ENCODE data around the gene CENPN. TPM values are rescaled to one million over a fixed set of nuclear protein-coding genes. Genes with fewer than 3 reads are reported as not detected.

Gene CENPN
- total and polyA plus RNA-seq, 10 donors: 2.2 to 12.7 (median 6.2) TPM

DNA sequence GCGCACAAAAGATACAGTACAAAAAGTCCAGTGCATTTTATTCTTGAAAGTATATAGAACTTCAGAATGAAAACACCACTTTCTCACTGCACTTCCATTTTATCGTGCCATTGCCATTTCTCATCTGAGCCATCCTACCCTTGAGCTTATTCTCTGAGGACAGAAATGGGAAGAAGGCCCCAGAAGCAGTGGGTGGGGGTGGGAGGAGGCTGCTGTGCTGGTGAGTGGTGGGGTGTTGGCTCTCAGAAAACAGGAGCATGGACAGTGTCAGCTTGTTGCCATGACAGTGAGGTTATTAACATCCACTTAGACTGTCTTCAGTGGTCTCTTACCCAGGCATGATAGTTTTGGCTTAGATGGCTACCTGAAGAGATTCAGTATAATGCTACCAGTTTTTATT, 33.1 kb downstream of the CENPN start:
- 92 to 97% (median 95%) methylated on average over 2 of the region's 2 CpGs for WGBS, 5 donors
- Histone ChIP-seq H3K27me3 (replicated peaks in 1 of 7) (no peaks in the 10 kb centered on the region), H3K9me3 (no peaks in the 10 kb centered on the region), H3K36me3 (peaks cover 0 to 64% (median 44%) of the 10 kb centered on the region in 6 donors), H3K27ac (no peak overlapping the region), H3K4me3 (no peak overlapping the region), H3K4me1 (peaks cover 13 to 45% (median 27%) of the 10 kb centered on the region in 6 donors)
- intact Hi-C loops (cut with DNase I; ENCODE audit: low total_unique reads): no loop called here
- DNase-seq: no peak
- no peak for TF ChIP-seq POLR2A (IDR thresholded peaks at IDR 0.05)
- TF ChIP-seq, protein P1, sequence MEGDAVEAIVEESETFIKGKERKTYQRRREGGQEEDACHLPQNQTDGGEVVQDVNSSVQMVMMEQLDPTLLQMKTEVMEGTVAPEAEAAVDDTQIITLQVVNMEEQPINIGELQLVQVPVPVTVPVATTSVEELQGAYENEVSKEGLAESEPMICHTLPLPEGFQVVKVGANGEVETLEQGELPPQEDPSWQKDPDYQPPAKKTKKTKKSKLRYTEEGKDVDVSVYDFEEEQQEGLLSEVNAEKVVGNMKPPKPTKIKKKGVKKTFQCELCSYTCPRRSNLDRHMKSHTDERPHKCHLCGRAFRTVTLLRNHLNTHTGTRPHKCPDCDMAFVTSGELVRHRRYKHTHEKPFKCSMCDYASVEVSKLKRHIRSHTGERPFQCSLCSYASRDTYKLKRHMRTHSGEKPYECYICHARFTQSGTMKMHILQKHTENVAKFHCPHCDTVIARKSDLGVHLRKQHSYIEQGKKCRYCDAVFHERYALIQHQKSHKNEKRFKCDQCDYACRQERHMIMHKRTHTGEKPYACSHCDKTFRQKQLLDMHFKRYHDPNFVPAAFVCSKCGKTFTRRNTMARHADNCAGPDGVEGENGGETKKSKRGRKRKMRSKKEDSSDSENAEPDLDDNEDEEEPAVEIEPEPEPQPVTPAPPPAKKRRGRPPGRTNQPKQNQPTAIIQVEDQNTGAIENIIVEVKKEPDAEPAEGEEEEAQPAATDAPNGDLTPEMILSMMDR (IDR thresholded peaks at IDR 0.05 in 8 of 11, conservative IDR thresholded peaks at IDR 0.05 in 3 of 11): no peak
- TF ChIP-seq POLR2AphosphoS5 (IDR thresholded peaks at IDR 0.05): no peak

DNA sequence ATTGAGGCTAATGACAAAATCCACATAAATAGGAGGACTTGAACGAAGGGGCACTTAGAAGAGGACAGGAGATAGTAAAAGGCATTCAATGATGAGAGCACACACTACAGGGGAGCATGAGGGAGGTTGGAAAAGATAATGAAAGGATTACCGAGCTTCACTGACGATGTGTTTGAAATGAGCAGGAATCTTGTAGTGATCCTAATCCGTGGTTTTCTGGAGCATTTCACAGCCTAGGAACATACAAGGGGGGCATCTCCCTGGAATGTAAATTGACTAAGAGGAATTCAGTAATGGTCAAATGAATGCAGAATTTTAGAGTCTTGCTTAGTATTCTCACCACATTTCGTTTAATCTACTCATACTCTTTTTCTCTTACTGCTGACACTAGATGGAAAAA, 33.8 kb downstream of the CENPN start:
- no peak overlapping the region for H3K27ac ChIP-seq
- no peaks in the 10 kb centered on the region for H3K9me3 ChIP-seq
- no peak overlapping the region for H3K4me3 ChIP-seq
- peaks cover 13 to 40% (median 23%) of the 10 kb centered on the region in 6 donors for H3K4me1 ChIP-seq
- intact Hi-C loops (cut with DNase I; ENCODE audit: low total_unique reads): no loop called here
- 91 to 93% (median 92%) methylated on average over 5 of the region's 5 CpGs for WGBS, 5 donors
- H3K27me3 ChIP-seq (replicated peaks in 1 of 7): no peaks in the 10 kb centered on the region
- TF ChIP-seq POLR2A (IDR thresholded peaks at IDR 0.05) (no peak), POLR2AphosphoS5 (IDR thresholded peaks at IDR 0.05) (no peak)
- TF ChIP-seq, protein P1 (IDR thresholded peaks at IDR 0.05 in 8 of 11, conservative IDR thresholded peaks at IDR 0.05 in 3 of 11): no peak
- peaks cover 0 to 71% (median 47%) of the 10 kb centered on the region in 6 donors for H3K36me3 ChIP-seq
- no peak for DNase-seq

DNA sequence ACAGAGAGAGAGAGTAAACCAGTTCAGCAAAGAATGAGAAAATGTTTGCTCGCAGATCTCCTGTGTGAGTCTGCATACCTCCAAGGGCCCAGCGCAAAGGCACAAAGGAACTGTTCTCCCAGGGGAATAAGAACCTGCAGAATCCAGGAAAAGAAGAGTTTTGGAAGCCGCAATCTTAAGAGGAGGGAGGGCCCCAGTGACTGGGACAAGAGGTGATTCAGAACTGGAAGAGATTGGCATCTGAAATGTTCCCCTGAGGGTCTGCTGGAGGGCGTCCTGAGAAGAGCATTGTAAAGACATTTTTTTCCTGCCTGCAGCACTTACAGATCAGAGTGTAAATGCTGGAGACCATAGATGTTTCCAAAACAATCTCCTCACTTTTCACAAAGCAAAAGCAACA, 34.7 kb downstream of the CENPN start:
- H3K27me3 ChIP-seq (replicated peaks in 1 of 7): no peaks in the 10 kb centered on the region
- peaks cover 0 to 74% (median 47%) of the 10 kb centered on the region in 6 donors for H3K36me3 ChIP-seq
- 89 to 99% (median 93%) methylated on average over 4 of the region's 4 CpGs for WGBS, 5 donors
- no peak overlapping the region for H3K4me3 ChIP-seq
- intact Hi-C loops (cut with DNase I; ENCODE audit: low total_unique reads): no loop called here
- no peak overlapping the region for H3K27ac ChIP-seq
- no peaks in the 10 kb centered on the region for H3K9me3 ChIP-seq
- H3K4me1 ChIP-seq: peaks cover 10 to 35% (median 18%) of the 10 kb centered on the region in 6 donors
- DNase-seq: no peak
- TF ChIP-seq, protein P1 (IDR thresholded peaks at IDR 0.05 in 8 of 11, conservative IDR thresholded peaks at IDR 0.05 in 3 of 11): no peak
- TF ChIP-seq POLR2AphosphoS5 (IDR thresholded peaks at IDR 0.05): no peak
- no peak for TF ChIP-seq POLR2A (IDR thresholded peaks at IDR 0.05)

DNA sequence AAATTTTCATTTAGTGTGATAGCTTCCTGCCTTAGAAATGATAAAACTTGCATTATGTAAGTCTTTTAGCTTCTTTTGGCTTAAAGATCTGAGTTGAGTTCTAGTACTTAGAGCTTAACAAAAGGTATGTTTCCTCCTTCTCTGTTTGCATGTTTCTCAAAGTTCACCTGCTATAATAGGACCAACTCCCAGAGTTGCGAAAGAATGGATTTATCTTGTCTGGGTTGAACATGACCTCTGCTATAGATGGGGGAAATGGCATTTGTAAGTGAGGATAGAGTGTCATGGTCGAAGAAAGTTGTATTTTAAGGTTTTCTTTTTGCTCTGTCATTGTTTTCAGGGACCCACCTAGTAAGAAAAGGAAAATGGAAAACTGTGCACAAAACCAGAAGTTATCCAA, 35.8 kb downstream of the CENPN start:
- Histone ChIP-seq H3K27me3 (replicated peaks in 1 of 7) (no peaks in the 10 kb centered on the region), H3K27ac (no peak overlapping the region), H3K9me3 (peaks cover 0 to 2% (median 0%) of the 10 kb centered on the region in 8 donors), H3K4me1 (peaks cover 0 to 24% (median 7%) of the 10 kb centered on the region in 6 donors), H3K36me3 (peaks cover 0 to 73% (median 47%) of the 10 kb centered on the region in 6 donors), H3K4me3 (no peak overlapping the region)
- intact Hi-C loops (cut with DNase I; ENCODE audit: low total_unique reads): no loop called here
- WGBS, 5 donors: 88 to 98% (median 92%) methylated on average over 2 of the region's 2 CpGs
- DNase-seq: no peak
- TF ChIP-seq POLR2A (IDR thresholded peaks at IDR 0.05): no peak
- no peak for TF ChIP-seq POLR2AphosphoS5 (IDR thresholded peaks at IDR 0.05)
- TF ChIP-seq, protein P1 (IDR thresholded peaks at IDR 0.05 in 8 of 11, conservative IDR thresholded peaks at IDR 0.05 in 3 of 11): no peak
